ENCODE measurements around the gene VSNL1.

VSNL1 gene

DNA sequence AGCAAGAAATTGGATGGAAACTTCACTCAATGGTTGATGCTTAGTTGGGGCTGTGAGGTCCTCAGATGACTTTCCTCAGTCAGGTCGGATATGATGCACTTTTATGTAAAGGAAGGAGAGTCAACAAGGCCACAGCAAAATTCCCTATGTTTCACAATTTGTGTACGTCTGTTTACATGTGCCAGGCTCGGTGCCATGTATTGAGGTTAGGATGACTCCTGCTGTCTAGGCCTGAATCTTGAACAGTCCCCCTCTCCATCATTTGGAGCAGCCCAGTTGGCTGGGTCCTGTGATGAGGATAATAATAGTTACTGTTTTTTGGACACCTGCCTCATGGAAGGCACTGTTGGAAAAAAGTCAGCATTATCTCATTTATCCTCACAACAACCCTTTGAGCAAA, 43.1 kb downstream of the VSNL1 start:
- H3K4me1 ChIP-seq (ENCODE audit: control insufficient read depth, insufficient read depth, low read length) = peaks cover 21% of the 10 kb centered on the region
- H3K9me3 ChIP-seq (ENCODE audit: control insufficient read depth, insufficient read depth, low read length) = no peaks in the 10 kb centered on the region
- H3K27me3 ChIP-seq (ENCODE audit: control insufficient read depth, insufficient read depth, low read length) = no peaks in the 10 kb centered on the region
- H3K27ac ChIP-seq (ENCODE audit: low read depth, low read length) = no peak overlapping the region
- H3K36me3 ChIP-seq (ENCODE audit: control insufficient read depth, insufficient read depth, low read length) = no peaks in the 10 kb centered on the region
- H3K9ac ChIP-seq (ENCODE audit: low read depth, low read length) = no peak overlapping the region
- no peak overlapping the region for H3K4me3 ChIP-seq (ENCODE audit: low read depth, low read length)

DNA sequence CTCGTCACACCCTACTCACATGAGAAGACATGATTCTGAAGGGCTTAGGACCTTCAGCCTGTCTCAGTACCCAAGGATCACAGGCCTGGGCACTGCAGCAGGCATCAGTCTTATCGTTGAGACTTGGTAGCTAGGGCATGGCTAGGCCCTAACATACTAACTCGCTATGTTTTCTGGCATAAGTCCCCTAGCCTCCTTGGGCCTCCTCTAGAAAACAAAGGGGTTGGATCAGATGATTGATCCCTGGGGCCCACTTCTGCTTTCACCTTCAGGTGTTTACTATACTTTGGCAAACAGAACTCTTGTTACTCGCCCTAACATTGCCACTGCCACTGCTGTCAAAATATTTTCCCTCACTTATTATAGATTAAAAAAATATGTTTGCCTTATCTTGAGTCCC, 44.2 kb downstream of the VSNL1 start:
- no peak overlapping the region for H3K9ac ChIP-seq (ENCODE audit: low read depth, low read length)
- H3K36me3 ChIP-seq (ENCODE audit: control insufficient read depth, insufficient read depth, low read length) = no peaks in the 10 kb centered on the region
- H3K27ac ChIP-seq (ENCODE audit: low read depth, low read length) = no peak overlapping the region
- H3K27me3 ChIP-seq (ENCODE audit: control insufficient read depth, insufficient read depth, low read length) = no peaks in the 10 kb centered on the region
- H3K4me1 ChIP-seq (ENCODE audit: control insufficient read depth, insufficient read depth, low read length) = peaks cover 21% of the 10 kb centered on the region
- H3K4me3 ChIP-seq (ENCODE audit: low read depth, low read length) = no peak overlapping the region
- no peaks in the 10 kb centered on the region for H3K9me3 ChIP-seq (ENCODE audit: control insufficient read depth, insufficient read depth, low read length)

DNA sequence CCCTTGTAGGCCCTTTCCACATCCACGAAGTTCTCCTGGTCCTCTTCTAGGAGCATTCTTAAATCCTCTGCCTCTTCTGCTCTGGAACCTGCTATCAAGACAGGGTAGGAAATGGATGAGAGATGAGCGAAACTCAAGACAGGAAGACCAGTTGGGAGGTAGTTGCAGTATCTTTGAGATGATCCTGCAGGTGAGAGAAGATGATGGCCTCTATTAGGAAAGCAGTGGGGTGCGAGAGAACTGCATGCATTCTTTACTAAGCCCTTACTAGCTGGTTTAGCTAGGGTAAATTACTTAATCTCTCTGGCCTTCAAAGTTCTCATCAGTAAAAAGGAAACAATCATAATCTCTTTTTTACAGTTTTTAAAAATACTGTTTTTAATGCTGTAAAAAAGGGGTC, 47.0 kb downstream of the VSNL1 start:
- Histone ChIP-seq H3K36me3 (ENCODE audit: control insufficient read depth, insufficient read depth, low read length) (no peaks in the 10 kb centered on the region), H3K4me3 (ENCODE audit: low read depth, low read length) (no peak overlapping the region), H3K27me3 (ENCODE audit: control insufficient read depth, insufficient read depth, low read length) (no peaks in the 10 kb centered on the region), H3K9ac (ENCODE audit: low read depth, low read length) (no peak overlapping the region), H3K27ac (ENCODE audit: low read depth, low read length) (no peak overlapping the region), H3K4me1 (ENCODE audit: control insufficient read depth, insufficient read depth, low read length) (peaks cover 32% of the 10 kb centered on the region), H3K9me3 (ENCODE audit: control insufficient read depth, insufficient read depth, low read length) (no peaks in the 10 kb centered on the region)

DNA sequence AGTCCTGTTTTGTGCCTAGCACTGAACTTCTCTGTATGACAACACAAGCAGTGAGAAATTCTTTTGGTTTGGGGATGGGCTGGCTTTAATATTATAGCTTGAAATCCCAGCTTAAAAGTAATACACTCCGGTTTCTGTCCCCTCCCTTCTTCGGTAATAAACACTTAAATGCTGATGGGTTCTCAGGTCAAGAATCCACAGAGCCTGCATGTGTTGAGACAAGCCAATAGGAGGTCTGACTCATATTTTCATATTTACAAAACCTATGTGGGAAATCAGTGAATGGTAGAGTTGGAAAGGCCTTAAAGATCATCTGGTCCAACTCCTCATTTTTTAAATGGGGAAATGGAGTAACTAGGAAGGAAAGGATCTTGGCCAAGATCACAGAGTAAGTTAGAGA, 47.5 kb downstream of the VSNL1 start:
- peaks cover 32% of the 10 kb centered on the region for H3K4me1 ChIP-seq (ENCODE audit: control insufficient read depth, insufficient read depth, low read length)
- H3K9me3 ChIP-seq (ENCODE audit: control insufficient read depth, insufficient read depth, low read length) = no peaks in the 10 kb centered on the region
- no peaks in the 10 kb centered on the region for H3K27me3 ChIP-seq (ENCODE audit: control insufficient read depth, insufficient read depth, low read length)
- H3K36me3 ChIP-seq (ENCODE audit: control insufficient read depth, insufficient read depth, low read length) = no peaks in the 10 kb centered on the region
- no peak overlapping the region for H3K4me3 ChIP-seq (ENCODE audit: low read depth, low read length)
- no peak overlapping the region for H3K9ac ChIP-seq (ENCODE audit: low read depth, low read length)
- H3K27ac ChIP-seq (ENCODE audit: low read depth, low read length) = no peak overlapping the region

GRCh38 chr2:17589406-17590035, 49.0 kb downstream of the VSNL1 start:
- H3K36me3 ChIP-seq (ENCODE audit: control insufficient read depth, insufficient read depth, low read length) = 0 out of 2 replicates have a peak, but pooled peaks cover 3% of the 10 kb centered on the region
- no peaks in the 10 kb centered on the region for H3K27me3 ChIP-seq (ENCODE audit: control insufficient read depth, insufficient read depth, low read length)
- no peaks in the 10 kb centered on the region for H3K9me3 ChIP-seq (ENCODE audit: control insufficient read depth, insufficient read depth, low read length)
- peaks cover 32% of the 10 kb centered on the region for H3K4me1 ChIP-seq (ENCODE audit: control insufficient read depth, insufficient read depth, low read length)
- no peak overlapping the region for H3K9ac ChIP-seq (ENCODE audit: low read depth, low read length)
- no peak overlapping the region for H3K27ac ChIP-seq (ENCODE audit: low read depth, low read length)
- H3K4me3 ChIP-seq (ENCODE audit: low read depth, low read length) = no peak overlapping the region

- peaks cover 32% of the 10 kb centered on the region for H3K4me1 ChIP-seq (ENCODE audit: control insufficient read depth, insufficient read depth, low read length)
These were observed 49.9 kb downstream of the VSNL1 start for GRCh38 chr2:17590342-17590911.

DNA sequence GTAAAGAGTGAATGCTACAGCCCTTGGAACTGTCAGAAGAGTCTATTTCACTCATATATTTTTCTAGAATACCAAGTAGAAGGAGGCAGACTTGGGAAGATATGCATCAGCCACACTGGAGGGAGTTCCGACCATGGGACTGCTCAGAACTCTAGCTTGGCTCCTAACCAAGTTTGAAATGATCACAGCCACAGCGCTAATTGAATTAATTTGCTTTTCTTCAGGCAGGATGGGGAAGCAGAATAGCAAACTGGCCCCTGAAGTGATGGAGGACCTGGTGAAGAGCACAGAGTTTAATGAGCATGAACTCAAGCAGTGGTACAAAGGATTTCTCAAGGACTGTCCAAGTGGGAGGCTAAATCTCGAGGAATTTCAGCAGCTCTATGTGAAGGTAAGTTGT, 51.4 kb downstream of the VSNL1 start:
- H3K27ac ChIP-seq (ENCODE audit: low read depth, low read length) = no peak overlapping the region
- no peaks in the 10 kb centered on the region for H3K27me3 ChIP-seq (ENCODE audit: control insufficient read depth, insufficient read depth, low read length)
- no peak overlapping the region for H3K9ac ChIP-seq (ENCODE audit: low read depth, low read length)
- no peaks in the 10 kb centered on the region for H3K9me3 ChIP-seq (ENCODE audit: control insufficient read depth, insufficient read depth, low read length)
- H3K4me1 ChIP-seq (ENCODE audit: control insufficient read depth, insufficient read depth, low read length) = peaks cover 31% of the 10 kb centered on the region
- no peak overlapping the region for H3K4me3 ChIP-seq (ENCODE audit: low read depth, low read length)
- H3K36me3 ChIP-seq (ENCODE audit: control insufficient read depth, insufficient read depth, low read length) = peaks cover 3% of the 10 kb centered on the region

More at GRCh38 chr2:17590342-17590911, 49.9 kb downstream of the VSNL1 start:
- Histone ChIP-seq H3K4me3 (ENCODE audit: low read depth, low read length) (peak overlapping the region; percentile 27; the same call in 1 of the 2 replicates), H3K9ac (ENCODE audit: low read depth, low read length) (no peak overlapping the region), H3K27ac (ENCODE audit: low read depth, low read length) (no peak overlapping the region), H3K27me3 (ENCODE audit: control insufficient read depth, insufficient read depth, low read length) (no peaks in the 10 kb centered on the region), H3K9me3 (ENCODE audit: control insufficient read depth, insufficient read depth, low read length) (no peaks in the 10 kb centered on the region), H3K36me3 (ENCODE audit: control insufficient read depth, insufficient read depth, low read length) (peaks cover 3% of the 10 kb centered on the region)

DNA sequence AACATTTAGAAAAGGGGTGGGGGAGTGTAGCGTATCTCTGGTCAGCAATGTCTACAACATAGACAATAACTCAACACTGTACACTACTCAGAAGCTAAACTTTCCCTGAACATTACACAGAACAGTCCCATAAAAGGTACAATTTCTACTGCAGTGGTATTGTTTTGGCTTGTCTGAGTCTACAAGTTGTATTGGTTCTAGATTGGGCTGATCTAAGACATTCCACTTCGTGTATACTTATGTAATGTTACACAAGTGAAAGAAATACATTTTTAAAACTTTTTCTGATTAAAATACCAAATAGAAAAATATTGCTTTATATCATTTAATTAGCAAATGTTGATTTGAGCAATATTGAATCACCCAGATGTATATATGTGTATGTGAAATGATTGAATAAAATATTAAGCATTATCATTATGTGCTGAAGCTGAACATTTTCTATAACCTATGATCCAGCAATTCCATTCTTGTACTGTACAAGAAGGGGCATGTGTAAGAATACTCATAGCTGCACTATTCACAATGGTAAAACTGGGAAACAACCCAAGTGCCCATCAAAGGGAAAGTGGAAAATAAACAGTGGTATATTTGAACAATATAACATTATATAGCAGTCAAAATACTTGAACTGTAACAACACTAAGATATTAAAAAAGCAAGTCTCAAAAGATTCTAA, 52.4 kb downstream of the VSNL1 start:
- H3K27ac ChIP-seq (ENCODE audit: low read depth, low read length) = no peak overlapping the region
- no peak overlapping the region for H3K4me3 ChIP-seq (ENCODE audit: low read depth, low read length)
- H3K36me3 ChIP-seq (ENCODE audit: control insufficient read depth, insufficient read depth, low read length) = peaks cover 3% of the 10 kb centered on the region
- peaks cover 34% of the 10 kb centered on the region for H3K4me1 ChIP-seq (ENCODE audit: control insufficient read depth, insufficient read depth, low read length)
- H3K9me3 ChIP-seq (ENCODE audit: control insufficient read depth, insufficient read depth, low read length) = no peaks in the 10 kb centered on the region
- H3K9ac ChIP-seq (ENCODE audit: low read depth, low read length) = no peak overlapping the region
- H3K27me3 ChIP-seq (ENCODE audit: control insufficient read depth, insufficient read depth, low read length) = no peaks in the 10 kb centered on the region

- Histone ChIP-seq H3K9me3 (ENCODE audit: control insufficient read depth, insufficient read depth, low read length) (no peaks in the 10 kb centered on the region), H3K9ac (ENCODE audit: low read depth, low read length) (no peak overlapping the region), H3K4me1 (ENCODE audit: control insufficient read depth, insufficient read depth, low read length) (peaks cover 37% of the 10 kb centered on the region), H3K27me3 (ENCODE audit: control insufficient read depth, insufficient read depth, low read length) (no peaks in the 10 kb centered on the region), H3K36me3 (ENCODE audit: control insufficient read depth, insufficient read depth, low read length) (peaks cover 3% of the 10 kb centered on the region), H3K4me3 (ENCODE audit: low read depth, low read length) (no peak overlapping the region), H3K27ac (ENCODE audit: low read depth, low read length) (no peak overlapping the region)
These were observed 52.9 kb downstream of the VSNL1 start for GRCh38 chr2:17593445-17593840.

DNA sequence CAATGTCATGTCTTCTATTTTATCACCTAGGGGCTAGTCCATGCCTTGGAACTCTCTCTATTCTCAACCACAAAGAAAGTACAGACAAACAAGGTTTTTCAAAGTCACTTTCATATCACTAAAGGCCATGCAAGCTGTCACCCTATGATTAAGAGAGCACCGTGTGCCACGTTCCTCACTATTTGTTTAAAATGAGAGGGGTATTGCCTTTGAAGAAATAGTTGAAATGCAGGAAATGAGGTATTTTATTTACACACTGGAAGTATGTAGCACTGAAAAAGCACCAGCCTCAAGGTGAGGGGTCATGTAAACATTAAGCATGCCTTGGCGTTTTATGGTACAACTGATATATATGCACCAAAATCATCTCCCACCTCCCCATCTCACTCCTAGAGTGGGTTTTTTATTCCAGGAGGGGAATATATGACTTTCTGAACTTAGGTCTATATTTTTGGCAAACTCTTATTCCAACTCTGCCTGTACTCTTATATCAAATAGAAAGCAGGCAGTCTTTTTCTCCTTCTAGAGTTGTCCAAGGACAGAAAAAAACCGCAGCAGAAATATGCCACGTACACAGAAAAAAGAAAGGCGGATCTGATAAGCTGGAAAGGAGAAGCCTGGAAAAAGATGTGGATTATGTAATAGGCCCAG, 53.5 kb downstream of the VSNL1 start:
- Histone ChIP-seq H3K4me1 (ENCODE audit: control insufficient read depth, insufficient read depth, low read length) (peaks cover 42% of the 10 kb centered on the region), H3K27ac (ENCODE audit: low read depth, low read length) (no peak overlapping the region), H3K9me3 (ENCODE audit: control insufficient read depth, insufficient read depth, low read length) (no peaks in the 10 kb centered on the region), H3K9ac (ENCODE audit: low read depth, low read length) (no peak overlapping the region), H3K27me3 (ENCODE audit: control insufficient read depth, insufficient read depth, low read length) (no peaks in the 10 kb centered on the region), H3K36me3 (ENCODE audit: control insufficient read depth, insufficient read depth, low read length) (peaks cover 3% of the 10 kb centered on the region), H3K4me3 (ENCODE audit: low read depth, low read length) (no peak overlapping the region)
